Testis (tissue), 3 donors: ENCODE measurements around the gene SCRN1. TPM values are rescaled to one million over a fixed set of nuclear protein-coding genes. Genes with fewer than 3 reads are reported as not detected.

ENCODE experiments used
- DNase-seq: peaks from one replicate; pipeline ENCODE4 v3.0.0-alpha.2; 2019
- H3K27ac ChIP-seq, 2 donors: fragments of 200-600 bp; sonication (generic); one replicate each; pipeline ENCODE4 v1.5.1; 2019
- H3K27me3 ChIP-seq: fragments of 200-600 bp; sonication (generic); one replicate; pipeline ENCODE4 v1.5.1; 2019
- H3K36me3 ChIP-seq: fragments of 200-600 bp; sonication (generic); one replicate; pipeline ENCODE4 v1.5.1; 2017; ENCODE audit warnings: low read depth; ENCODE audit errors: missing control alignments
- H3K4me1 ChIP-seq: fragments of 200-600 bp; sonication (generic); one replicate; pipeline ENCODE4 v1.5.1; 2019
- H3K4me3 ChIP-seq, 2 donors: fragments of 200-600 bp; sonication (generic); one replicate each; pipeline ENCODE4 v1.5.1; 2017 to 2019
- H3K9me3 ChIP-seq: fragments of 200-600 bp; sonication (generic); one replicate; pipeline ENCODE4 v1.5.1; 2017
- POLR2A ChIP-seq: fragments of 450-650 bp; IDR thresholded peaks from one replicate; pipeline ENCODE4 v1.6.1; 2017; ENCODE audit warnings: antibody characterized with exemption, mild to moderate bottlenecking, moderate library complexity
- WGBS, 2 donors: methylation state at CpG; one replicate each; pipeline ENCODE4 v1.1.5; 2018; 5-methylcytosine and 5-hydroxymethylcytosine counted together
- intact Hi-C: fragments of 100-400 bp; cut with DNase I; formaldehyde crosslinking; loops from one replicate; pipeline ENCODE4 v1.15.1; 2023; ENCODE audit warnings: low total_unique reads
- polyA plus RNA-seq: library from polyadenylated mRNA; stranded (reverse); fragments of 350-450 nt; fragmentation: Illumina TruSeq; extraction: RNeasy Lipid Tissue Mini Kit (QIAGEN cat#74804); gene quantifications from one replicate; pipeline ENCODE4 v1.2.3, GENCODE V29; 2014; ENCODE audit warnings: low read depth, low replicate concordance; ENCODE audit not compliant: insufficient read depth
- total RNA-seq, 2 donors: library from RNA; depleted of rRNA; stranded (reverse); fragments of >200 nt; gene quantifications; one replicate each; pipeline ENCODE4 v1.2.3, GENCODE V29; 2016
- TF ChIP-seq, protein P1 (sequence below), 3 experiments: fragments of 450-650 bp in 2 of 3; fragments of 200-600 bp in 1 of 3; sonication (generic) in 1 of 3; IDR thresholded peaks; one replicate each; pipeline ENCODE4 v1.5.1; 2016 to 2019; ENCODE audit warnings: antibody characterized with exemption in 3 of 3, mild to moderate bottlenecking in 2 of 3, moderate library complexity in 1 of 3

SCRN1 gene
- total and polyA plus RNA-seq, 3 donors from 2014 or later: 56.8 to 107 (median 78.0) TPM

DNA sequence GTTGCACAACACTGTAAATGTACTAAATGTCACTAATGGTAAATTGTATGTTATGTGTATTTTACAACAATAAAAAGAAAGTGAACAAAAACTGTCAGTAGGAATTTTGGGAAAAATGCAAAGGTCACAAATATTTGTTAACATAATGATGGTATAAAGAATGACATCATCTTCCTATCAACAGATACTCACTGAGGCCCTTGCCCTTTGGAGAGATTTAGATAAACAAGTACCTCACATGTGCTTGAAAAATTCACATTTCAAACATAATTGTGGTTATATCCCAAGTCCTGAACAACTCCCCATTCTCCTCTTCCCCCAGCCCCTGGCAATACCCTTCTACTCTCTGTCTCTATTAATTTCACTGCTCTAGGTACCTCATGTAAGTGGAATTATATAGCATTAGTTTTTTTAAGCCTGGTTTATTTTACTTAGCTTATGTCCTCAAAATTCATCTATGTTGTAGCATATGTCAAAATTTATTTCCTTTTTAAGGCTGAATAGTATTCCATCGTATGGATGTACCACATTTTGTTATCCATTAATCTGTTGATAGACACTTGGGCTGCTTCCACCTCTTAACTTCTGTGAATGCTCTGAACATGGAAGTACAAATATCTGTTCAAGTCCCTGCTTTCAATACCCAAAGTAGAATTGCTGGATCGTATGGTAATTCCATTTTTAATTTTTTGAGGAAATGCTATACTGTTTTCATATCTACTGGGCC is 92.8 kb downstream of the SCRN1 start:
- Histone ChIP-seq H3K27ac (no peak overlapping the region), H3K36me3 (no peaks in the 10 kb centered on the region), H3K27me3 (no peaks in the 10 kb centered on the region), H3K9me3 (no peaks in the 10 kb centered on the region), H3K4me3 (no peak overlapping the region), H3K4me1 (no peaks in the 10 kb centered on the region)
- 92 to 96% methylated on average over 2 of the region's 2 CpGs for WGBS, 2 donors
- no peak for TF ChIP-seq POLR2A
- TF ChIP-seq, protein P1, sequence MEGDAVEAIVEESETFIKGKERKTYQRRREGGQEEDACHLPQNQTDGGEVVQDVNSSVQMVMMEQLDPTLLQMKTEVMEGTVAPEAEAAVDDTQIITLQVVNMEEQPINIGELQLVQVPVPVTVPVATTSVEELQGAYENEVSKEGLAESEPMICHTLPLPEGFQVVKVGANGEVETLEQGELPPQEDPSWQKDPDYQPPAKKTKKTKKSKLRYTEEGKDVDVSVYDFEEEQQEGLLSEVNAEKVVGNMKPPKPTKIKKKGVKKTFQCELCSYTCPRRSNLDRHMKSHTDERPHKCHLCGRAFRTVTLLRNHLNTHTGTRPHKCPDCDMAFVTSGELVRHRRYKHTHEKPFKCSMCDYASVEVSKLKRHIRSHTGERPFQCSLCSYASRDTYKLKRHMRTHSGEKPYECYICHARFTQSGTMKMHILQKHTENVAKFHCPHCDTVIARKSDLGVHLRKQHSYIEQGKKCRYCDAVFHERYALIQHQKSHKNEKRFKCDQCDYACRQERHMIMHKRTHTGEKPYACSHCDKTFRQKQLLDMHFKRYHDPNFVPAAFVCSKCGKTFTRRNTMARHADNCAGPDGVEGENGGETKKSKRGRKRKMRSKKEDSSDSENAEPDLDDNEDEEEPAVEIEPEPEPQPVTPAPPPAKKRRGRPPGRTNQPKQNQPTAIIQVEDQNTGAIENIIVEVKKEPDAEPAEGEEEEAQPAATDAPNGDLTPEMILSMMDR (IDR thresholded peaks at IDR 0.05): no peak
- DNase-seq: no peak
- intact Hi-C loops: no loop called here

DNA sequence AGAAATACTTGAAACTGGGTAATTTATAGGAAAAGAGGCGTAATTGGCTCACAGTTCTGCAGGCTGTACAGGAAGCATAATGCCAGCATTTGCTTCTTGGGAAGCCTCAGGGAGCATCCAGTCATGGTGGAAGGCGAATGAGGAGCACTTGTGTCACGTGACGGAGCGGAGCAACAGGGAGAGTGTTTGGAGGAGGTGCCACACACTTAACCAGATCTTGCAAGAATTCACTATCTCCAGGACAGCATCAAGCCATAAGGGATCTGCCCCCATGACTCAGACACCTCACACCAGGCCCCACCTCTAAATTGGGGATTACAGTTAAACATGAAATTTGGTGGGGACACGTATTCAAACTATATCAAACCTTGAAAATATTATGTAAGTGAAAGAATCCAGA is 94.0 kb downstream of the SCRN1 start:
- WGBS, 2 donors: 80 to 83% methylated on average over 6 of the region's 6 CpGs
- no peak for TF ChIP-seq POLR2A
- TF ChIP-seq, protein P1 (IDR thresholded peaks at IDR 0.05): no peak
- intact Hi-C loops: no loop called here

DNA sequence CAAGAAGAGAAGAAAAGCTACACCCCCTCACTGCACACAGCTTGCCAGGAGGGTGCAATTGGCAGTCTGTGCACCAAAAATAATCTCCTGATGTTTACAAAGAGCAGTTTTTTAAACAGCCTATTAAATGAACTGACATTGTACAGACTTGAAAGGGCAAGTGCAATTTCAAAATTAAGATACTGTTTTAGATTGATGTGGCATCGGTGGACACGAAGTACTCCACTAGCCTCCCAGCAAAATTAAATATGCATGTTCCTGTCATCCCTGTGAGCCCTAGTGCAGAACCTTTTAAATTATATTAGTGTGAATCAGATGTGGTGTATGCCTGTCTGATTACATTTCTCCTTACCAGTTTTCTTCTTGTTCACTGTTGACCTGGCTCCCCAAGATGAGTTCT is 95.3 kb downstream of the SCRN1 start:
- TF ChIP-seq, protein P1 (IDR thresholded peaks at IDR 0.05): no peak
- TF ChIP-seq POLR2A: no peak
- no peaks in the 10 kb centered on the region for H3K27me3 ChIP-seq
- 55 to 59% methylated on average over 2 of the region's 2 CpGs for WGBS, 2 donors
- no peaks in the 10 kb centered on the region for H3K36me3 ChIP-seq
- no peaks in the 10 kb centered on the region for H3K4me1 ChIP-seq
- H3K9me3 ChIP-seq: no peaks in the 10 kb centered on the region
- no peak overlapping the region for H3K27ac ChIP-seq
- intact Hi-C loops: no loop called here
- H3K4me3 ChIP-seq: no peak overlapping the region
- no peak for DNase-seq

More for the DNA sequence above, 94.0 kb downstream of the SCRN1 start:
- Histone ChIP-seq H3K4me1 (no peaks in the 10 kb centered on the region), H3K27ac (no peak overlapping the region), H3K36me3 (no peaks in the 10 kb centered on the region), H3K4me3 (no peak overlapping the region), H3K27me3 (no peaks in the 10 kb centered on the region), H3K9me3 (no peaks in the 10 kb centered on the region)
- DNase-seq: no peak

DNA sequence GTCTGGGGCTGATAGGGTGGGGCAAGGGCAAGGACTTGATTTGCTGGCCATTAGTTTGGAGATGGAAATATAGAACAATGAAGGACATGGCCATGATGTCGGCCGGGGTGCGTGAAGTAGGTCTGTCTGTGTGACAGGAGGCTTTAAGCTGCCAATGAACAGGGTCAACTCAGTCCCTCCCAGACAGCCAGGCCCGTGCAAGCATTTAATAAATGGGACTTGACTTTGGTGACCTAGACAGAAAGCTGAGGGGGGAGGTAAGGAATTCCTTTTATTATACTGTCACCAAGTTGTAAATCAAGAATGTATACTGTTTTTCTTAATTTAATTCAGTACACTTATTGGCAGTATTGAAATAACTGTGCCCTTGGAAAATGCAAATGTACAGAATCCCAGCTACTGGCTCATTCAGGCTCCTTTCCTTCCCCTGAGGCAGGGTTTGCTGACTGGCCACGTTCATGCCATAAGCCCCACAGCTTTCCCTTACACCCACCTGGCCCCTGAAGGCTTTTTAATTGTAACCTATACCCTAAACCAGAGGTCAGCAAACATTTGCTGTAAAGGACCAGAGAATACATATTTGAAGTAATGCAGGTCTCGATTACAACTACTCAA is 96.1 kb downstream of the SCRN1 start:
- no peaks in the 10 kb centered on the region for H3K36me3 ChIP-seq
- no peak overlapping the region for H3K4me3 ChIP-seq
- DNase-seq: no peak
- no peak for TF ChIP-seq POLR2A
- TF ChIP-seq, protein P1 (IDR thresholded peaks at IDR 0.05): no peak
- no peaks in the 10 kb centered on the region for H3K27me3 ChIP-seq
- 77 to 82% methylated on average over 6 of the region's 6 CpGs for WGBS, 2 donors
- no peaks in the 10 kb centered on the region for H3K9me3 ChIP-seq
- no peak overlapping the region for H3K27ac ChIP-seq
- intact Hi-C loops: no loop called here
- no peaks in the 10 kb centered on the region for H3K4me1 ChIP-seq
